Epithelial cell of esophagus (primary cell): ENCODE data around the gene DMBX1.

Source experiments
- DNase-seq: peaks from one replicate; pipeline ENCODE4 v3.0.0; 2010; ENCODE audit warnings: low read depth
- H3K4me3 ChIP-seq: 2 replicates; pipeline ENCODE4 v1.5.1; 2011; ENCODE audit warnings: mild to moderate bottlenecking, low read length, control low read depth
- CTCF ChIP-seq: IDR thresholded peaks from 2 replicates; pipeline ENCODE4 v1.5.1; 2011; ENCODE audit warnings: low read depth, mild to moderate bottlenecking, low read length, control low read depth, inconsistent platforms; ENCODE audit not compliant: insufficient read depth; ENCODE audit errors: missing control alignments

Gene DMBX1

GRCh38 chr1:46489638-46490405, at the start of gene DMBX1:
TSS of gene DMBX1 (plus strand) at chr1:46489836. CDS start at chr1:46507011, 17,175 bp downstream.
- H3K4me3 ChIP-seq = peak within 1 kb of the TSS; percentile 11
- DNase-seq = peak; percentile 48
- no peak for TF ChIP-seq CTCF

- TF ChIP-seq CTCF = no peak
- H3K4me3 ChIP-seq = no peak overlapping the region
These were observed 49.2 kb upstream of the DMBX1 start for GRCh38 chr1:46440478-46440877.

GRCh38 chr1:46442317-46443161, 47.1 kb upstream of the DMBX1 start:
- DNase-seq = peak; percentile 88
- H3K4me3 ChIP-seq = peak overlapping the region; percentile 42
- TF ChIP-seq CTCF = peak; percentile 82

More at GRCh38 chr1:46440478-46440877, 49.2 kb upstream of the DMBX1 start:
- no peak for DNase-seq

GRCh38 chr1:46444466-46444865, 45.2 kb upstream of the DMBX1 start:
- no peak for TF ChIP-seq CTCF
- no peak for DNase-seq
- no peak overlapping the region for H3K4me3 ChIP-seq

GRCh38 chr1:46445773-46446256, 43.8 kb upstream of the DMBX1 start:
- H3K4me3 ChIP-seq = no peak overlapping the region
- DNase-seq = no peak
- no peak for TF ChIP-seq CTCF

GRCh38 chr1:46446646-46447498, 42.8 kb upstream of the DMBX1 start:
- DNase-seq = peak; percentile 83
- peak; percentile 97 for TF ChIP-seq CTCF
- H3K4me3 ChIP-seq = no peak overlapping the region
